Kidney (tissue), 14 donors: Measurements from ENCODE around the gene NGFR. TPM values are rescaled to one million over a fixed set of nuclear protein-coding genes. Genes with fewer than 3 reads are reported as not detected.

Source experiments
- DNase-seq, 5 donors: peaks; one replicate each; pipeline ENCODE4 v3.0.0-alpha.2; 2013 to 2020
- FAIRE-seq: peaks from 2 replicates; lab custom pipeline; 2012; peaks lifted over from hg19 to GRCh38; lab: Jason Lieb, UNC
- H3K27ac ChIP-seq, 2 donors: one replicate each; pipeline ENCODE4 v1.7.0; 2013; ENCODE audit warnings: low read depth in 2 of 2, low read length in 2 of 2, inconsistent platforms in 1 of 2
- H3K27me3 ChIP-seq: one replicate; pipeline ENCODE4 v1.7.1; 2013; ENCODE audit warnings: low read length, inconsistent platforms; ENCODE audit not compliant: control insufficient read depth, insufficient read depth
- H3K36me3 ChIP-seq, 3 donors: one replicate each; pipeline versions ENCODE4 v1.7.0 to v1.7.1; 2013; ENCODE audit warnings: low read length in 3 of 3, control low read depth in 1 of 3, inconsistent platforms in 1 of 3; ENCODE audit not compliant: insufficient read depth in 3 of 3, control insufficient read depth in 2 of 3
- H3K4me1 ChIP-seq, 3 donors: one replicate each; pipeline versions ENCODE4 v1.7.0 to v1.7.1; 2013; ENCODE audit warnings: low read length in 3 of 3, inconsistent platforms in 1 of 3, low read depth in 1 of 3; ENCODE audit not compliant: control insufficient read depth in 2 of 3, insufficient read depth in 2 of 3
- H3K4me3 ChIP-seq, 3 donors: one replicate each; pipeline versions ENCODE4 v1.7.0 to v1.8.1; 2013; ENCODE audit warnings: low read length in 3 of 3, control low read depth in 1 of 3, inconsistent platforms in 1 of 3
- H3K9ac ChIP-seq, 3 donors: one replicate each; pipeline versions ENCODE4 v1.7.0 to v1.7.1; 2013; ENCODE audit warnings: low read length in 3 of 3, control low read depth in 1 of 3, inconsistent platforms in 1 of 3
- H3K9me3 ChIP-seq, 3 donors: one replicate each; pipeline versions ENCODE4 v1.7.0 to v1.7.1; 2013; ENCODE audit warnings: low read length in 3 of 3, control low read depth in 1 of 3, inconsistent platforms in 1 of 3; ENCODE audit not compliant: control insufficient read depth in 2 of 3, insufficient read depth in 1 of 3
- intact Hi-C: fragments of 100-400 bp; cut with DNase I; formaldehyde crosslinking; loops from one replicate; pipeline ENCODE4 v1.11.1; 2022
- polyA plus RNA-seq: library from polyadenylated mRNA; stranded (reverse); fragments of 350-450 nt; fragmentation: Illumina TruSeq; extraction: RNeasy Lipid Tissue Mini Kit (QIAGEN cat#74804); gene quantifications from one replicate; pipeline ENCODE4 v1.2.3, GENCODE V29; 2014; ENCODE audit warnings: low read depth, low replicate concordance; ENCODE audit not compliant: insufficient read depth
- total RNA-seq: library from RNA; stranded (reverse); fragmentation: NEBNext Ultra II Directional; extraction: Animal tissue kit (Norgen Biotek cat#: 25700); gene quantifications from one replicate; pipeline ENCODE4 v1.2.1, GENCODE V29; 2021
- TF ChIP-seq, protein P1 (sequence below): IDR thresholded peaks from 3 replicates; pipeline ENCODE4 v1.5.1; 2012; ENCODE audit warnings: mild to moderate bottlenecking, moderate library complexity, borderline replicate concordance; ENCODE audit not compliant: insufficient read depth; ENCODE audit errors: extremely low read depth
- donor health status: control.
- donor health status: control.
- donor health status: control.
- donor health status: control.
- donor health status: control.
- donor health status: DM: yes; HTN: yes; CAD: no.
- donor health status: Normal renal cell carcinoma (clear cell type).

The NGFR gene
- total and polyA plus RNA-seq, 2 donors from 2014 or later = 9.4 to 13.2 TPM

DNA sequence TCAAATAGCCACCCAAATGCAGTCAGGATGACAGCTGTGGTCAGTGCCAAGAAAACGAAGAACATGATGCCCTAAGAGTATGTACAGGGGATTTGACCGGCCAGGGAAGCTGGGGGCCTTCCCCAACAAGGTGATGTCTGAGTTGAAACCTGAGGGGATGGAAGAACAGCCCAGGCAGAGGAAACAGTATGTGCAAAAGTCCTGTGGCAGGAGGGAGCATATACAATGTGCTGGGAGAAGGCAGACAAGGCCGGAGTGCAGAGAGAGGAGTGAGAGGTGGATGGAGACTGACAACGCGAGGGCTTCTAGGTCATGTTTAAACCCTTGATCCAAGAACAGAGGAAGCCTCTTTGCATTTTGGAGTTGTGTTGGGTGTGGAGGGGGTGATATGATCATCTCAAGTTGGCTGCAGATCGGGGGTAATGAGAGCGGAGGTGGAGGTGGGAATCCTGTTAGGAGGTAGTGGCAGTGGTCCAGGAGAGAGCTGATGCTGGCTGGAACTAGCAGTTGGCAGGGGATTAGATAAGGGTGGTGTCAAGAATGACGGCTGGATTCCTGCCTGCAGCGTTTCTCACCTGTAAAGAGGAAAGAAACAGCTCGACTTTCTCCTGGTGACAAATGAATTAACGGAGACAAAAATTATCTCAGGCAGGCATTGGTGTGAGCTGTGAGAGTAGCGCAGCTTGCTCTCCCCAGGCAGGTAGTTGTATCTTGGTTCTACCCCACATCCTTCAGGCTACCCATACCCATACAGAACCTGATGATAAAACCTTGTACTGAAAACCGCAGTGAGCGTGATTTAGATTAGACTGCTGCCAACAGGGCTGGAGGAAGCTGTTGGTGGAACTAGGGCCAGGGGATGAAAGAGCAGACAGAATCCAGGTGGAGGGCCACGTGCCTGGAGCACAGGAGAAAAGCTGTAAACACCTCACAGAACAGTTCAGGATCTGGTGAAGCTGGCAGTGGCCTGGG lies 37.2 kb upstream of the NGFR start:
- no peak for DNase-seq
- Histone ChIP-seq H3K4me1 (no peaks in the 10 kb centered on the region), H3K9ac (no peak overlapping the region), H3K36me3 (no peaks in the 10 kb centered on the region), H3K9me3 (no peaks in the 10 kb centered on the region), H3K27ac (no peak overlapping the region), H3K27me3 (no peaks in the 10 kb centered on the region), H3K4me3 (no peak overlapping the region)
- intact Hi-C loops = no loop called here
- TF ChIP-seq, protein P1, sequence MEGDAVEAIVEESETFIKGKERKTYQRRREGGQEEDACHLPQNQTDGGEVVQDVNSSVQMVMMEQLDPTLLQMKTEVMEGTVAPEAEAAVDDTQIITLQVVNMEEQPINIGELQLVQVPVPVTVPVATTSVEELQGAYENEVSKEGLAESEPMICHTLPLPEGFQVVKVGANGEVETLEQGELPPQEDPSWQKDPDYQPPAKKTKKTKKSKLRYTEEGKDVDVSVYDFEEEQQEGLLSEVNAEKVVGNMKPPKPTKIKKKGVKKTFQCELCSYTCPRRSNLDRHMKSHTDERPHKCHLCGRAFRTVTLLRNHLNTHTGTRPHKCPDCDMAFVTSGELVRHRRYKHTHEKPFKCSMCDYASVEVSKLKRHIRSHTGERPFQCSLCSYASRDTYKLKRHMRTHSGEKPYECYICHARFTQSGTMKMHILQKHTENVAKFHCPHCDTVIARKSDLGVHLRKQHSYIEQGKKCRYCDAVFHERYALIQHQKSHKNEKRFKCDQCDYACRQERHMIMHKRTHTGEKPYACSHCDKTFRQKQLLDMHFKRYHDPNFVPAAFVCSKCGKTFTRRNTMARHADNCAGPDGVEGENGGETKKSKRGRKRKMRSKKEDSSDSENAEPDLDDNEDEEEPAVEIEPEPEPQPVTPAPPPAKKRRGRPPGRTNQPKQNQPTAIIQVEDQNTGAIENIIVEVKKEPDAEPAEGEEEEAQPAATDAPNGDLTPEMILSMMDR = no peak
- FAIRE-seq = no peak

DNA sequence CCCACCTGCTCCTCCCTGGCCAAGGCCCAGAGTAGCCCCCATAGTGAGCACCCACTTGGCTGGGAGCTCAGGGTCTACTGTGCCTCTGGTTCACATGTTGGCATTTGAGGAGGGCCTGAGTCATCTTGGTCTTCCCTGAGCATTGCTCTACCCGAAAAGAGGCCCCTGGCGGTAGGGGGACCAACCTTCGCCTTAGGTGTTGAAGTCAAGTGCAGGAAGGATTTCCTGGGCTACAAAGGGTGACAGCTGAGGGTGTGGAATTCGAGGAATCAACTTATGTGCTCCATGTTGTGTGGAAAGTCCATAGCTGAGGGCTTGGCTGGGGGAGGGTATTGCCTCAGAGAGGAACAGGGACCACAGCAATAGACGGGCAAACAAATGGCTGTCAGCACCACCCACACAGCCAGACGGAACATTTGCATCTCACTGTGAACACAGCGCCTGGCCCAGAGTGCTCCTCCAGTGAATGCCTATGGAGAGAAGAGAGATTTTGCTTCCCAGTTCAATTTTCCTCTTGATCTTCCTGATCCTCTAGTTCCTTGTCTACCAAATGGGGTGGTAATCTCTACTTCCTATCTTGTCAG lies 35.6 kb upstream of the NGFR start:
- Histone ChIP-seq H3K27ac (no peak overlapping the region), H3K9ac (no peak overlapping the region), H3K36me3 (no peaks in the 10 kb centered on the region), H3K27me3 (no peaks in the 10 kb centered on the region), H3K4me3 (no peak overlapping the region), H3K9me3 (peaks cover 0 to 4% (median 0%) of the 10 kb centered on the region in 3 donors), H3K4me1 (no peaks in the 10 kb centered on the region)
- no peak for DNase-seq
- TF ChIP-seq, protein P1 = no peak
- no peak for FAIRE-seq
- intact Hi-C loops = no loop called here

DNA sequence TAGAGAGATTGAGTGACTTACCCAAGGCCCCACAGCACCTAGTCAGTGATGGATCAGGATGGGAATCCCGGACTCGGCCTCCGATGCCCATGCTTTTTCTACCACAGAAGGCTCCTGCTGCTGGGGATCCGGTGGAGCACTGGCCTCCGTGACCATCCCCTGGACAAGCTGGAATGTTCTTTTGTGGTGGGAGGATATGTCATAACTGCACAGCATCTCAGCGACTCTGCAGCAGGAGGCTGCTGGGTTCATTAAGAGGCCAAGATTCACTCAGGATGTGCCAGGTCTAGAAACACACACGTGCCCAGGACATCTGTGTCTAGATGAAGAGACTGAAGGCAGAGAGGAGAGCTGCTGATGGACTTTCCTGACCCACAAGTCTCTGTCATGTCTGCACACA lies 34.7 kb upstream of the NGFR start:
- Histone ChIP-seq H3K27me3 (no peaks in the 10 kb centered on the region), H3K36me3 (no peaks in the 10 kb centered on the region), H3K27ac (no peak overlapping the region), H3K9me3 (peaks cover 0 to 4% (median 0%) of the 10 kb centered on the region in 3 donors), H3K9ac (no peak overlapping the region), H3K4me3 (no peak overlapping the region), H3K4me1 (no peaks in the 10 kb centered on the region)
- no peak for FAIRE-seq
- DNase-seq = no peak
- TF ChIP-seq, protein P1 = no peak
- intact Hi-C loops = no loop called here
